Measurements from ENCODE around the gene SLIT3.

GRCh38 chr5:168776070-168776469 is 524.9 kb downstream of the SLIT3 start:
- TF ChIP-seq POLR2A (IDR thresholded peaks at IDR 0.05; ENCODE audit: low read length), result no peak
- TF ChIP-seq GATA1 (IDR thresholded peaks at IDR 0.05; ENCODE audit: low read depth, low read length), result no peak

Measured in erythroblast (primary cell).